Smooth muscle cell (in vitro differentiated cells): Measurements from ENCODE around the gene ARRDC5. TPM values are rescaled to one million over a fixed set of nuclear protein-coding genes. Genes with fewer than 3 reads are reported as not detected.
A peak's percentile ranks its signal among the peaks of the same experiment; 100 is the strongest.

Experiments
- DNase-seq: peaks from one replicate; lab custom pipeline; 2025; ENCODE audit not compliant: unreplicated experiment; lab: John Stamatoyannopoulos, UW
- H2AFZ ChIP-seq: fragments of 200-600 bp; sonication (generic); 2 replicates; pipeline ENCODE4 v1.6.0; 2016; ENCODE audit warnings: antibody characterized with exemption, low read depth, mild to moderate bottlenecking
- H3F3A ChIP-seq: fragments of 200-600 bp; sonication (generic); 2 replicates; pipeline ENCODE4 v1.6.0; 2017; ENCODE audit warnings: antibody characterized with exemption, low read depth
- H3K27ac ChIP-seq: fragments of 200-600 bp; sonication (generic); 2 replicates; pipeline ENCODE4 v1.5.1; 2016; ENCODE audit warnings: low read depth, mild to moderate bottlenecking
- H3K27me3 ChIP-seq: fragments of 200-600 bp; sonication (generic); 2 replicates; pipeline ENCODE4 v1.6.1; 2016; ENCODE audit warnings: low read depth, mild to moderate bottlenecking
- H3K36me3 ChIP-seq: fragments of 200-600 bp; sonication (generic); 2 replicates; pipeline ENCODE4 v1.5.1; 2016; ENCODE audit warnings: low read depth
- H3K4me1 ChIP-seq: fragments of 200-600 bp; sonication (generic); 2 replicates; pipeline ENCODE4 v1.5.1; 2016; ENCODE audit warnings: low read depth
- H3K4me2 ChIP-seq: fragments of 200-600 bp; sonication (generic); 2 replicates; pipeline ENCODE4 v1.6.0; 2016; ENCODE audit warnings: mild to moderate bottlenecking
- H3K4me3 ChIP-seq: fragments of 200-600 bp; sonication (generic); 2 replicates; pipeline ENCODE4 v1.5.1; 2016; ENCODE audit warnings: mild to moderate bottlenecking
- H3K79me2 ChIP-seq: fragments of 200-600 bp; sonication (generic); 2 replicates; pipeline ENCODE4 v1.6.0; 2016; ENCODE audit warnings: low read depth, mild to moderate bottlenecking
- H3K9ac ChIP-seq: fragments of 200-600 bp; sonication (generic); 2 replicates; pipeline ENCODE4 v1.6.0; 2016; ENCODE audit warnings: low read depth
- H3K9me3 ChIP-seq: fragments of 200-600 bp; sonication (generic); replicated peaks from 2 replicates; pipeline ENCODE4 v1.5.1; 2016; ENCODE audit warnings: low read depth
- H4K20me1 ChIP-seq: fragments of 200-600 bp; sonication (generic); 2 replicates; pipeline ENCODE4 v1.6.0; 2016; ENCODE audit warnings: low read depth
- WGBS: methylation state at CpG from one replicate; pipeline ENCODE4 v1.1.7; 2016; ENCODE audit warnings: low lambda C conversion rate; 5-methylcytosine and 5-hydroxymethylcytosine counted together
- polyA plus RNA-seq: library from polyadenylated mRNA; unstranded; fragments of >200 nt; fragmentation: Nextera tagmentation; extraction: Ambion mirVana; gene quantifications from 2 replicates; pipeline ENCODE4 v1.2.1, GENCODE V29; 2016
- total RNA-seq: library from RNA; depleted of rRNA; stranded (reverse); fragments of >200 nt; gene quantifications from 2 replicates; pipeline ENCODE4 v1.2.3, GENCODE V29; 2014
- TF ChIP-seq, protein P1 (sequence below): fragments of 200-600 bp; sonication (generic); IDR thresholded peaks from 2 replicates; pipeline ENCODE4 v1.5.1; 2017; ENCODE audit warnings: borderline replicate concordance, mild to moderate bottlenecking, antibody characterized with exemption; ENCODE audit not compliant: insufficient read depth, poor library complexity, severe bottlenecking

The ARRDC5 gene
- total and polyA plus RNA-seq, 2 experiments from 2014 or later = not detected

DNA sequence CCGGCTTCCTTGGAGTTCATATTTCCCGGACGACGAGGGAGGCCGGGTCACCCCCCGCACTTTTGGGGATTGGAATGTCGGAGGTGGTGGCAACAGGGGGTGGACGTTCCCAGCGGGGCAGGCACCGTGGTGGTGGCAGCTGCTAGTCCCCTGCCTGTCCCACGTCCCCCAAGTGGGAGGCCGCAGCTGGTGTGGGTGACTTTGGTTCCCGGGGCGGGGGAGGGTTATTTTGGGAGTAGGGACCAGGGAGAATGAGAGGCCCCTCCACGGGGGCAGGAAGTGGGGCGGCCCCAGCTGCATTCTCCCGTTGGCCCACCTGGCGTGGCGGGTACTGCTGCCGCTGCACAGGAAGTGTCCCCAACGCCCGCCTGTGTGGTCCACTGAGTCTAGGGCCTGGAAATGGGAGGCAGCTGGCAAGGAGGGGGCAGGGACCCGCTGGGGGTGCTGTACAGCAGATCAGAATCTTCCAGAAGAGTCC lies 24.2 kb downstream of the ARRDC5 start:
- Histone ChIP-seq H3K27me3 (no peaks in the 10 kb centered on the region), H3K4me1 (peaks cover 9% of the 10 kb centered on the region), H3K4me2 (peak overlapping the region; percentile 26), H3K9me3 (no peaks in the 10 kb centered on the region), H3K36me3 (no peaks in the 10 kb centered on the region), H4K20me1 (no peaks in the 10 kb centered on the region), H3F3A (no peaks in the 10 kb centered on the region), H3K79me2 (no peaks in the 10 kb centered on the region), H3K4me3 (no peak overlapping the region), H2AFZ (no peak overlapping the region), H3K9ac (no peak overlapping the region), H3K27ac (no peak overlapping the region)
- DNase-seq = no peak
- WGBS = 81% methylated on average over 22 of the region's 23 CpGs
- TF ChIP-seq, protein P1, sequence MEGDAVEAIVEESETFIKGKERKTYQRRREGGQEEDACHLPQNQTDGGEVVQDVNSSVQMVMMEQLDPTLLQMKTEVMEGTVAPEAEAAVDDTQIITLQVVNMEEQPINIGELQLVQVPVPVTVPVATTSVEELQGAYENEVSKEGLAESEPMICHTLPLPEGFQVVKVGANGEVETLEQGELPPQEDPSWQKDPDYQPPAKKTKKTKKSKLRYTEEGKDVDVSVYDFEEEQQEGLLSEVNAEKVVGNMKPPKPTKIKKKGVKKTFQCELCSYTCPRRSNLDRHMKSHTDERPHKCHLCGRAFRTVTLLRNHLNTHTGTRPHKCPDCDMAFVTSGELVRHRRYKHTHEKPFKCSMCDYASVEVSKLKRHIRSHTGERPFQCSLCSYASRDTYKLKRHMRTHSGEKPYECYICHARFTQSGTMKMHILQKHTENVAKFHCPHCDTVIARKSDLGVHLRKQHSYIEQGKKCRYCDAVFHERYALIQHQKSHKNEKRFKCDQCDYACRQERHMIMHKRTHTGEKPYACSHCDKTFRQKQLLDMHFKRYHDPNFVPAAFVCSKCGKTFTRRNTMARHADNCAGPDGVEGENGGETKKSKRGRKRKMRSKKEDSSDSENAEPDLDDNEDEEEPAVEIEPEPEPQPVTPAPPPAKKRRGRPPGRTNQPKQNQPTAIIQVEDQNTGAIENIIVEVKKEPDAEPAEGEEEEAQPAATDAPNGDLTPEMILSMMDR = no peak

DNA sequence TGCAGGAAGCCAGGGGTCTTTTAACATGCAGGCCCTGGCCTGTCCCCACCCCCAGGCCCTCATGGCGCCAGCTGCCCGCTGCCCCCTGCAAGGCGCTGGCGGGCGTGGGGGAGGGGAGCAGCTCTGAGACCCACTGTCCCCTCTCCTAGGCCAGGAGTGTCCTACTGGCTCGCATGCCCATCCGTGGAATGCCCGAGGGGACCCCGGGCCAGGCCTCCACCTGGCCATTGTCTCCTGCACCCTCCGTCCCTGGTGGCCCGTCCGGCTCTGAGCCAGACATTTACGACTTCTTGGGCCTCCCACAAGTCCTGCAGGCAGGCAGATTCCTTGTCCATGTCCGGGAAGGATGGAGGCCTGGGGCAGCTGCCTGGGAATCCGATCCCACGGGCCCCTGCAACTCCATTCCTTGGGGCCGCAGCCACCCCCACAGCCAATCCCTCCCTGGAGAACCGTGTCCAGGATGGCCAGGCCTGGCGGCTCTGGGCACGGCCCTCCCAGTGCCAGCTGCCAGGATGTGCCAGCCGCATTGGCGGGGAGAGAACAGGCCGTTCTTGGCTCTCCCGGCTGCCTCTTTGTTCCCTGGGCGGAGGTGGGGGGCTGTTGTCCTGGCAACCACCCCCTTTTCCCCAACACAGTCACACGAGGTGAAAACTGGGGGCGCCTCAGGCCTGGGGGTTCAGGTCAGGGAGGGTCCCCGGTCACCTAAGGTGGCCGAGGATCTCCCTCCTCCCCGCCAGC lies 24.8 kb downstream of the ARRDC5 start:
- TF ChIP-seq, protein P1 = no peak
- DNase-seq = no peak
- Histone ChIP-seq H3K9ac (no peak overlapping the region), H3K9me3 (no peaks in the 10 kb centered on the region), H3F3A (no peaks in the 10 kb centered on the region), H3K27me3 (no peaks in the 10 kb centered on the region), H4K20me1 (no peaks in the 10 kb centered on the region), H3K79me2 (no peaks in the 10 kb centered on the region), H3K27ac (no peak overlapping the region), H3K4me3 (no peak overlapping the region), H3K36me3 (no peaks in the 10 kb centered on the region), H2AFZ (peak overlapping the region; percentile 81), H3K4me2 (peak overlapping the region; percentile 26), H3K4me1 (peaks cover 9% of the 10 kb centered on the region)
- 50% methylated on average over 26 of the region's 30 CpGs for whole genome bisulfite sequencing

DNA sequence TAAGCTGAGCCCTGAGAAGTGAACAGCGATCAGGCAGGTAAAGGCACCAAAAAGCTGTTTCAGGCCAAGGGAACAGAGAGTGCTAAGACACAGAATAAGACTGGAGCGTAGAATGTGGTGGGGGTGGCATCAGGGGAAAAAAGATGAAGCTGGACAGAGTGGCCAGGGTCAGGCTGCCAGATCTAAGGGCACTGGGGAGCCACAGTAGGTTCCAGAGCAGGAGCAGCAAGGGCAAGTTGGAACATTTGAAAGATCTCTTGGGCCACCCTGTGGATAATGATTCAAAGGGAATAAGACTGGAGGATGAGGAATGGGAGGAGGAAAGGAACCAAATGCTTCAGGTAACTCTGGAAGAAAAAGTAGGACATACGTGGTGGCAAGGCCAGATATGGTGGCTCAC lies 28.8 kb downstream of the ARRDC5 start:
- TF ChIP-seq, protein P1 = no peak
- WGBS = 95% methylated on average over 3 of the region's 3 CpGs

DNA sequence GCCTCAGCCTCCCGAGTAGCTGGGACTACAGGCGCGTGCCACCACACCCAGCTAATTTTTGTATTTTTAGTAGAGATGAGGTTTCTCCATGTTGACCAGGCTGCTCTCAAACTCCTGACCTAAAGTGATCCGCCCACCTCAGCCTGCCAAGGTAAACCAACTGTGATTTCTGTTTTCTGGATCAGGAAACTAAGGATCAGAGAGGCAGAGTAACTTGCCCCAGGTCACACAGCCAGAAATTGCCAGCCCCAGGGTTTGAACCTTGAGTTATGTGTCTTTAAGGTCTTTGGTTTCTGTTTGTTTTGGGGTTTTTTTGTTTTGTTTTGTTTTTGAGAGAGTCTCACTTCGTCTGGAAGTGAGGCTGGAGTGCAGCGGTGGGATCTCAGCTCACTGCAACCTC lies 31.0 kb downstream of the ARRDC5 start:
- Histone ChIP-seq H3K4me3 (no peak overlapping the region), H3F3A (peaks cover 15% of the 10 kb centered on the region), H3K79me2 (peaks cover 7% of the 10 kb centered on the region), H3K9ac (no peak overlapping the region), H3K27me3 (no peaks in the 10 kb centered on the region), H3K9me3 (no peaks in the 10 kb centered on the region), H3K4me2 (no peak overlapping the region), H4K20me1 (peaks cover 1% of the 10 kb centered on the region), H3K36me3 (no peaks in the 10 kb centered on the region), H3K27ac (no peak overlapping the region), H2AFZ (no peak overlapping the region), H3K4me1 (no peaks in the 10 kb centered on the region)
- DNase-seq = no peak
- WGBS = 78% methylated on average over 6 of the region's 6 CpGs
- TF ChIP-seq, protein P1 = no peak

More for the DNA sequence above, 28.8 kb downstream of the ARRDC5 start:
- H3K27ac ChIP-seq = no peak overlapping the region
- no peak for DNase-seq
- H3K9ac ChIP-seq = no peak overlapping the region
- peaks cover 5% of the 10 kb centered on the region for H3F3A ChIP-seq
- no peaks in the 10 kb centered on the region for H3K79me2 ChIP-seq
- peaks cover 9% of the 10 kb centered on the region for H3K4me1 ChIP-seq
- H3K27me3 ChIP-seq = no peaks in the 10 kb centered on the region
- H3K4me3 ChIP-seq = no peak overlapping the region
- no peaks in the 10 kb centered on the region for H4K20me1 ChIP-seq
- no peak overlapping the region for H3K4me2 ChIP-seq
- no peaks in the 10 kb centered on the region for H3K9me3 ChIP-seq
- H3K36me3 ChIP-seq = no peaks in the 10 kb centered on the region
- no peak overlapping the region for H2AFZ ChIP-seq
